Hepatocyte (in vitro differentiated cells): ENCODE results near the gene PPFIBP2. TPM values are rescaled to one million over a fixed set of nuclear protein-coding genes. Genes with fewer than 3 reads are reported as not detected.
A peak's percentile ranks its signal among the peaks of the same experiment; 100 is the strongest.

Experiments used
- DNase-seq: peaks from one replicate; pipeline ENCODE4 v3.0.0-alpha.2; 2016; ENCODE audit warnings: low spot score
- H2AFZ ChIP-seq: fragments of 200-600 bp; sonication (generic); 2 replicates; pipeline ENCODE4 v1.6.0; 2016; ENCODE audit warnings: antibody characterized with exemption, mild to moderate bottlenecking
- H3K27ac ChIP-seq: fragments of 200-600 bp; sonication (generic); 2 replicates; pipeline ENCODE4 v1.5.1; 2016; ENCODE audit warnings: mild to moderate bottlenecking
- H3K27me3 ChIP-seq: fragments of 200-600 bp; sonication (generic); 2 replicates; pipeline ENCODE4 v1.6.1; 2016
- H3K36me3 ChIP-seq: fragments of 200-600 bp; sonication (generic); replicated peaks from 2 replicates; pipeline ENCODE4 v1.5.1; 2016; ENCODE audit warnings: low read depth; ENCODE audit not compliant: insufficient read depth
- H3K4me1 ChIP-seq: fragments of 200-600 bp; sonication (generic); 2 replicates; pipeline ENCODE4 v1.5.1; 2016; ENCODE audit warnings: mild to moderate bottlenecking, moderate library complexity; ENCODE audit not compliant: insufficient read depth
- H3K4me2 ChIP-seq: fragments of 200-600 bp; sonication (generic); 2 replicates; pipeline ENCODE4 v1.6.0; 2016
- H3K4me3 ChIP-seq: fragments of 200-600 bp; sonication (generic); 2 replicates; pipeline ENCODE4 v1.5.1; 2016; ENCODE audit warnings: mild to moderate bottlenecking
- H3K79me2 ChIP-seq: fragments of 200-600 bp; sonication (generic); 2 replicates; pipeline ENCODE4 v1.6.0; 2017; ENCODE audit warnings: mild to moderate bottlenecking
- H3K9me2 ChIP-seq: fragments of 200-600 bp; sonication (generic); replicated peaks from 2 replicates; pipeline ENCODE4 v1.6.0; 2017; ENCODE audit warnings: mild to moderate bottlenecking; ENCODE audit not compliant: insufficient read depth
- H3K9me3 ChIP-seq: fragments of 200-600 bp; sonication (generic); 2 replicates; pipeline ENCODE4 v1.5.1; 2016; ENCODE audit warnings: low read depth, mild to moderate bottlenecking
- H4K20me1 ChIP-seq: fragments of 200-600 bp; sonication (generic); 2 replicates; pipeline ENCODE4 v1.6.0; 2016; ENCODE audit warnings: mild to moderate bottlenecking; ENCODE audit not compliant: insufficient read depth, poor library complexity, severe bottlenecking
- EZH2 ChIP-seq: fragments of 200-600 bp; sonication (generic); IDR thresholded peaks from 2 replicates; pipeline ENCODE4 v1.6.1; 2016; ENCODE audit warnings: antibody characterized with exemption, mild to moderate bottlenecking, borderline replicate concordance
- EZH2phosphoT487 ChIP-seq: fragments of 200-600 bp; sonication (generic); IDR thresholded peaks from one replicate; pipeline ENCODE4 v1.6.1; 2018; ENCODE audit warnings: antibody characterized with exemption, mild to moderate bottlenecking, low read depth, moderate library complexity; ENCODE audit not compliant: unreplicated experiment, severe bottlenecking
- whole genome bisulfite sequencing: methylation state at CpG from one replicate; pipeline ENCODE4 v1.1.6; 2016; ENCODE audit warnings: low lambda C conversion rate; ENCODE audit errors: missing lambda C conversion rate; 5-methylcytosine and 5-hydroxymethylcytosine counted together
- polyA plus RNA-seq: library from polyadenylated mRNA; unstranded; fragments of >200 nt; fragmentation: Nextera tagmentation; extraction: Ambion mirVana; gene quantifications from 2 replicates; pipeline ENCODE4 v1.2.1, GENCODE V29; 2016
- total RNA-seq: library from RNA; depleted of rRNA; stranded (reverse); fragments of >200 nt; gene quantifications from 2 replicates; pipeline ENCODE4 v1.2.3, GENCODE V29; 2014
- TF ChIP-seq, protein P1 (sequence below): fragments of 200-600 bp; sonication (generic); IDR thresholded peaks from 2 replicates; pipeline ENCODE4 v1.5.1; 2016; ENCODE audit warnings: antibody characterized with exemption, mild to moderate bottlenecking; ENCODE audit not compliant: poor library complexity

The PPFIBP2 gene
- total and polyA plus RNA-seq, 2 experiments from 2014 or later: 33.9 to 55.8 TPM

GRCh38 chr11:7694235-7694634, 180.4 kb downstream of the PPFIBP2 start:
- 86% methylated on average over 3 of the region's 3 CpGs for WGBS
- no peaks in the 10 kb centered on the region for H3K79me2 ChIP-seq
- TF ChIP-seq, protein P1, sequence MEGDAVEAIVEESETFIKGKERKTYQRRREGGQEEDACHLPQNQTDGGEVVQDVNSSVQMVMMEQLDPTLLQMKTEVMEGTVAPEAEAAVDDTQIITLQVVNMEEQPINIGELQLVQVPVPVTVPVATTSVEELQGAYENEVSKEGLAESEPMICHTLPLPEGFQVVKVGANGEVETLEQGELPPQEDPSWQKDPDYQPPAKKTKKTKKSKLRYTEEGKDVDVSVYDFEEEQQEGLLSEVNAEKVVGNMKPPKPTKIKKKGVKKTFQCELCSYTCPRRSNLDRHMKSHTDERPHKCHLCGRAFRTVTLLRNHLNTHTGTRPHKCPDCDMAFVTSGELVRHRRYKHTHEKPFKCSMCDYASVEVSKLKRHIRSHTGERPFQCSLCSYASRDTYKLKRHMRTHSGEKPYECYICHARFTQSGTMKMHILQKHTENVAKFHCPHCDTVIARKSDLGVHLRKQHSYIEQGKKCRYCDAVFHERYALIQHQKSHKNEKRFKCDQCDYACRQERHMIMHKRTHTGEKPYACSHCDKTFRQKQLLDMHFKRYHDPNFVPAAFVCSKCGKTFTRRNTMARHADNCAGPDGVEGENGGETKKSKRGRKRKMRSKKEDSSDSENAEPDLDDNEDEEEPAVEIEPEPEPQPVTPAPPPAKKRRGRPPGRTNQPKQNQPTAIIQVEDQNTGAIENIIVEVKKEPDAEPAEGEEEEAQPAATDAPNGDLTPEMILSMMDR: no peak
- TF ChIP-seq EZH2phosphoT487 (no peak), EZH2 (no peak)
- H3K4me3 ChIP-seq: no peak overlapping the region
- no peak for DNase-seq
- H3K4me1 ChIP-seq: peaks cover 9% of the 10 kb centered on the region
- peak overlapping the region; percentile 57 for H2AFZ ChIP-seq
- no peaks in the 10 kb centered on the region for H3K27me3 ChIP-seq
- no peak overlapping the region for H3K27ac ChIP-seq
- H3K9me2 ChIP-seq: no peaks in the 10 kb centered on the region
- H3K4me2 ChIP-seq: peak overlapping the region; percentile 25
- H3K9me3 ChIP-seq: no peaks in the 10 kb centered on the region
- H3K36me3 ChIP-seq: no peaks in the 10 kb centered on the region
- H4K20me1 ChIP-seq: no peaks in the 10 kb centered on the region

DNA sequence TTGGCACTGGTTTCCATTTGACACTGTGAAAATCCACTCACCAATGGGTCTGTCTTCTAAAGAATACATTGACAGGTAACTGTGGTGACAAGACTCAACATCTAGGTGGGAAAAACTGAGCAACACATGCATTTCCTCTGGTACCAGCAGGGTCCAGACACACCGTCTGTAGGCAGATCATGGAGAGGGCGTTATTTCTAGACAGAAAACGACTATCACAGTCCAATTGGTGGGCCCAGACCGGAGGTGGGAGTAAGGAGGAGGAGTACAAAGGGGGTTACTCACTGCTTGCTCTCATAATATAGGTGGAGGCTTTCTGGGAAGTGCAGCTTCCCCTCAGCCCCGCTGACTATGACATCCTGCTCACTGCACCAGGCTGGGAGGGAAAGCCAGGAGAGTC, 182.6 kb downstream of the PPFIBP2 start:
- Histone ChIP-seq H3K4me3 (no peak overlapping the region), H3K9me2 (no peaks in the 10 kb centered on the region), H3K9me3 (no peaks in the 10 kb centered on the region), H3K79me2 (no peaks in the 10 kb centered on the region), H3K27ac (no peak overlapping the region), H3K27me3 (no peaks in the 10 kb centered on the region), H3K36me3 (no peaks in the 10 kb centered on the region), H2AFZ (no peak overlapping the region), H3K4me2 (no peak overlapping the region), H3K4me1 (peaks cover 9% of the 10 kb centered on the region), H4K20me1 (no peaks in the 10 kb centered on the region)
- TF ChIP-seq EZH2phosphoT487: no peak
- TF ChIP-seq, protein P1: no peak
- WGBS: 76% methylated on average over 5 of the region's 5 CpGs
- no peak for DNase-seq

Other genes starting within 250 kb of the PPFIBP2 start
- gene OLFML1, start 28.5 kb upstream of the PPFIBP2 start, total RNA-seq: 9.3 and 11.4 TPM in 2 replicates
- 8.2 and 10.9 TPM in 2 replicates for gene OLFML1, start 28.5 kb upstream of the PPFIBP2 start, polyA plus RNA-seq
- 19.9 and 25.0 TPM in 2 replicates for gene CYB5R2, start 159.5 kb downstream of the PPFIBP2 start, total RNA-seq
- gene CYB5R2, start 159.5 kb downstream of the PPFIBP2 start, polyA plus RNA-seq: 37.4 and 38.5 TPM in 2 replicates
- gene OVCH2, start 192.5 kb downstream of the PPFIBP2 start, total RNA-seq: 0.12 and 0.63 TPM in 2 replicates
- 0.51 TPM in 1 of 2 replicates, not detected in the other for gene OVCH2, start 192.5 kb downstream of the PPFIBP2 start, polyA plus RNA-seq